ENCODE results near the gene SINHCAF.

Gene SINHCAF

DNA sequence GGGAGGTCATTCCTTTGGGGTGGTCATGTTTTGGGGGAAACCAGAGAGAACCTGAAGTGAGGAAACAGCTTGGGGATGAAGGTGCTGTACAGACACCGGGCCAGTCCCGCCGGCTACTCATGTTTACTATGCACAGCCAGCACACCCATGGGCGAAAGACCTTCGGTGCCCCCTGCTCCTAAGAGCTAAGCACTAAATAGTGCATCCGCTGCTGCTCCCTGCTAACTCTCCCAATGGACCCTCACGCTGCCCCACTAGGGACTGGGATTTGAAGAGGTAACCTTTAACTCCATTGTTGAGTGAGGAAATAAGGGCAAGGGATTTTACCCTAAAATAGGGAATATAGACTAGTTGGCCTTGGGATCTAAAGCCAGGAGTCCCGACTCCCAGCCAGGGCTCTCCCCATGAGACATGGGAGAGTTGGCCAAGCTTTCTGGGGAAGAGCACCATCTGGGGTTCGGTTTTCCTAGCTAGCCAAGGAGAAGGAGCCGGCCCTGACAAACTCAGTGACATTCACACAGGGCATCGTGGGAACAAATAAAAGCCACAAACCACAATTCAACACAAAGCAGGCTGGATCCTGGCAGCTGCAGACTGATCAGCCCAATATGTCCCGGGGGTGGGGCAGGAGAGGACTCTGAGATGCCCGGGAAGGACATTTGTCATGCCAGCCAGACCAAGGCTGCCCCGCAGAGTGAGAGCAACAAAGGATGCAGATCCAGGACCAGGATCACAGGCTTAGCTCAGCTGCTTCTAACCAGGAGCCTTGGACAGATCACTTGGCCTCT is 91.7 kb downstream of the SINHCAF start:
- TF ChIP-seq CTCF (conservative IDR thresholded peaks at IDR 0.05), result no peak
- H3K27ac ChIP-seq, result no peak overlapping the region; the same call in 1 of the 2 replicates

GRCh38 chr12:31233061-31233730 is 92.8 kb downstream of the SINHCAF start:
- TF ChIP-seq CTCF (conservative IDR thresholded peaks at IDR 0.05), result no peak

DNA sequence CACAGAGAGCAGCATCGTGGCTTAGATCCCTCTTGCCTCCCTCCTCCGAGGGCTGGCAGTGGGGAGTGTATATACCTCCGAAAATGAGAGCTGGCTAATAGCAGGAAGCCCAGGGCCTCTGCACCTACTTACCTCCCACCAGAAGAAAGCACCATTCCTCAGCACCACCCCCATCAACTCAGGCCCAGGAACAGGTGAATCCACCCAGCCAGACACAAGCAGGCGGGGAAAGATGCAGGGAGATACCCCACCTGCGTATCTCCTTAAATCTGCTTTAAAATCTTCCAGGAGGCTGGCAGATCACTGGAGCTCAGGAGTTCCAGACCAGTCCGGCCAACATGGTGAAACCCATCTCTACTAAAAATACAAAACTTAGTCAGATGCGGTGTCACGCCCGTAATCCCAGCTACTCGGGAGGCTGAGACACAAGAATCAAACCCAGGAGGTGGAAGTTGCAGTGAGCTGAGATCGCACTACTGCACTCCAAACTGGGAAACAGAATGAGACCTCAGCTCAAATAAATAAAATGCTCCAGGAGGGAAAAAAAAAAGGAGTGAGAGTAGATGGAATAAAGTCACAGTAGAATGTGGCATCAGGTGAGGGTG is 93.5 kb downstream of the SINHCAF start:
- TF ChIP-seq CTCF (conservative IDR thresholded peaks at IDR 0.05), result no peak
- no peak overlapping the region for H3K27ac ChIP-seq

More at GRCh38 chr12:31233061-31233730, 92.8 kb downstream of the SINHCAF start:
- H3K27ac ChIP-seq, result no peak overlapping the region

- H3K27ac ChIP-seq, result no peak overlapping the region
- no peak for TF ChIP-seq CTCF (conservative IDR thresholded peaks at IDR 0.05)
Observed at GRCh38 chr12:31231611-31232360, 94.2 kb downstream of the SINHCAF start.
